Ascending aorta (tissue), 2 donors: ENCODE data around the gene PDSS2. TPM values are rescaled to one million over a fixed set of nuclear protein-coding genes. Genes with fewer than 3 reads are reported as not detected.

Source experiments
- DNase-seq, 2 donors: peaks; one replicate each; pipeline ENCODE4 v3.0.0-alpha.2; 2019; ENCODE audit warnings: low spot score in 2 of 2
- H3K27ac ChIP-seq, 2 donors: fragments of 200-600 bp; sonication (generic); one replicate each; pipeline ENCODE4 v1.5.1; 2016 to 2017; ENCODE audit warnings: mild to moderate bottlenecking in 1 of 2
- H3K27me3 ChIP-seq: fragments of 200-600 bp; sonication (generic); one replicate; pipeline ENCODE4 v1.5.1; 2017
- H3K36me3 ChIP-seq, 2 donors: fragments of 200-600 bp; sonication (generic); one replicate each; pipeline ENCODE4 v1.5.1; 2016
- H3K4me1 ChIP-seq, 2 donors: fragments of 200-600 bp; sonication (generic); one replicate each; pipeline ENCODE4 v1.5.1; 2016 to 2017; ENCODE audit warnings: mild to moderate bottlenecking in 1 of 2
- H3K4me3 ChIP-seq, 2 donors: fragments of 200-600 bp; sonication (generic); one replicate each; pipeline ENCODE4 v1.5.1; 2016 to 2017; ENCODE audit warnings: mild to moderate bottlenecking in 1 of 2
- H3K9me3 ChIP-seq, 2 donors: fragments of 200-600 bp; sonication (generic); one replicate each; pipeline ENCODE4 v1.5.1; 2016
- intact Hi-C: fragments of 100-400 bp; cut with DNase I; formaldehyde crosslinking; loops from one replicate; pipeline ENCODE4 v1.15.1; 2023
- total RNA-seq: library from RNA; depleted of rRNA; stranded (reverse); fragments of >200 nt; gene quantifications from one replicate; pipeline ENCODE4 v1.1.0, GENCODE V29; 2016
- TF ChIP-seq, protein P1 (sequence below), 3 experiments: fragments of 200-600 bp in 2 of 3; fragments of 450-650 bp in 1 of 3; sonication (generic) in 2 of 3; IDR thresholded peaks; one replicate each; pipeline ENCODE4 v1.5.1; 2016 to 2019; ENCODE audit warnings: antibody characterized with exemption in 3 of 3, mild to moderate bottlenecking in 1 of 3, moderate library complexity in 1 of 3

The PDSS2 gene
- total RNA-seq, 1 donor from 2014 or later = 0.85 TPM

DNA sequence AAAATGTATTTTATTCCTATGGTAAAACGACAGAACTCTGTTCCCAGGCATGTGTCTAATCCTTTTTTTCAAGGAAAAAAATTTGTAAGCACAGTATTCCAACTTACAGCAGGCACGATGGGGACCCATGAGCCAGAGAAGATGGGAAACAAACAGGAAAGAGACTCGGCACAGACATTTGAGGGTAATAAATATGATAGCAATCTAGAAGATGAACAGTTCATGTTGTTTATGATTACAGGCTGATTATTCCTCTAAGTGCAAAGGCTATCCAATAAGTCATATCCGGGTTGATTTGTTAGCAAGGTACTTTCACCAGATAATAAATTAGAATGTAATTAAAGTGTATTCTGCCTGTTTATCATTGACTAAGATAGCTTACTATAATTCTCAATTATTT, 43.2 kb downstream of the PDSS2 start:
- Histone ChIP-seq H3K27ac (no peak overlapping the region), H3K36me3 (no peaks in the 10 kb centered on the region), H3K4me1 (peaks cover 0 to 7% of the 10 kb centered on the region in 2 donors), H3K27me3 (no peaks in the 10 kb centered on the region), H3K4me3 (no peak overlapping the region), H3K9me3 (no peaks in the 10 kb centered on the region)
- no peak for DNase-seq
- TF ChIP-seq, protein P1, sequence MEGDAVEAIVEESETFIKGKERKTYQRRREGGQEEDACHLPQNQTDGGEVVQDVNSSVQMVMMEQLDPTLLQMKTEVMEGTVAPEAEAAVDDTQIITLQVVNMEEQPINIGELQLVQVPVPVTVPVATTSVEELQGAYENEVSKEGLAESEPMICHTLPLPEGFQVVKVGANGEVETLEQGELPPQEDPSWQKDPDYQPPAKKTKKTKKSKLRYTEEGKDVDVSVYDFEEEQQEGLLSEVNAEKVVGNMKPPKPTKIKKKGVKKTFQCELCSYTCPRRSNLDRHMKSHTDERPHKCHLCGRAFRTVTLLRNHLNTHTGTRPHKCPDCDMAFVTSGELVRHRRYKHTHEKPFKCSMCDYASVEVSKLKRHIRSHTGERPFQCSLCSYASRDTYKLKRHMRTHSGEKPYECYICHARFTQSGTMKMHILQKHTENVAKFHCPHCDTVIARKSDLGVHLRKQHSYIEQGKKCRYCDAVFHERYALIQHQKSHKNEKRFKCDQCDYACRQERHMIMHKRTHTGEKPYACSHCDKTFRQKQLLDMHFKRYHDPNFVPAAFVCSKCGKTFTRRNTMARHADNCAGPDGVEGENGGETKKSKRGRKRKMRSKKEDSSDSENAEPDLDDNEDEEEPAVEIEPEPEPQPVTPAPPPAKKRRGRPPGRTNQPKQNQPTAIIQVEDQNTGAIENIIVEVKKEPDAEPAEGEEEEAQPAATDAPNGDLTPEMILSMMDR (IDR thresholded peaks at IDR 0.05) = no peak
- intact Hi-C loops = no loop called here

DNA sequence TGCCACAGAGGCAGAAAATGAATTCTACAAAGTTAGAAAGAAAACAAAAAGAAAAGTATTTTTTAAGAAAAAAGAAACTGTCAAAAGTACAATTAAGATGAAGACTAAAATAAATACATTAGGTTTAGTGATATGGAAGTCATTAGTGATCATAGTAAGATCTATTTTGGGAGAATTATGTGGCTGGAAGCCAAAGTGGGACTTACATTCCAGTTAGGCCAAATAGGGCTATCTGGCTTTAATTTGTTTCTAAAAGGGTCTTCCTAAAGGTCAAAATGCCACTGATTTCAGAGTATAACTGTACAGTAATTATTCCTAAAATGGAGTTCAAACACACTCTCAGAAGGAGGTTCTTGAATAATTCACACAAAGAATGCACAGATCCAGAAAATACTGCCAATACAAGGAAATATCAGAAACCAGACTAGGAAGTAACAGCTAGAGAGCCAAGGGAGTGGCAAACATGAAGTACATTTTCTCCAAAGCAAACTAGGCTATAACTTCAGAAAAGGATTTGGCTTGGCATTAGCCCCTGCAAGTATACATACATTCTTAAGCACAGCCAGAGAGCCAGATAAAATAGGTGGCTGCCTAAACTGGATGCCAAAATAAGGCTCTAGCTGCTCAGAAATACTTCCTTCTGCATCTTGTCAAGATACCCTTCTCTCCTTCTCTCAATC, 45.3 kb downstream of the PDSS2 start:
- TF ChIP-seq, protein P1 (IDR thresholded peaks at IDR 0.05) = no peak
- DNase-seq = no peak
- no peak overlapping the region for H3K27ac ChIP-seq
- H3K4me3 ChIP-seq = no peak overlapping the region
- intact Hi-C loops = no loop called here
- H3K27me3 ChIP-seq = no peaks in the 10 kb centered on the region
- no peaks in the 10 kb centered on the region for H3K9me3 ChIP-seq
- peaks cover 0 to 7% of the 10 kb centered on the region in 2 donors for H3K4me1 ChIP-seq
- no peaks in the 10 kb centered on the region for H3K36me3 ChIP-seq

DNA sequence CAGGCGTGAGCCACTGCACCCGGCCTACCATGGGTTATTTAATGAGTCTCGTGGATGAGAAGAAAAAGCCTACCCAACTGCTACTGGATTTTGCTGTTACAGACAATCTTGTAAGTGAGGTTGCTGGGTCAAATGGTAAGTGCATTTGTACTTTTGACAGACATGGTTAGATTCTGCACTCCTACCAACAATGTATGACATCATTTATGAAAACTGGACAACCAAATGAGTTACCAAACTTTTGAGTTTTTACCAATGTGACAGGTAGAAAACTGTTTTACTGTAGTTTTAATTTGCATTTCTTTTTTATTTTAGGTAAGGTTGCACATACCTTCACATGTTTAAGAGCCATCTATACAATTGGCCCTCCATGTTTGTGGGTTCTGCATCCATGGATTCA, 48.2 kb downstream of the PDSS2 start:
- DNase-seq = no peak
- intact Hi-C loops = no loop called here
- H3K27ac ChIP-seq = no peak overlapping the region
- peaks cover 0 to 7% of the 10 kb centered on the region in 2 donors for H3K4me1 ChIP-seq
- no peak overlapping the region for H3K4me3 ChIP-seq
- no peaks in the 10 kb centered on the region for H3K27me3 ChIP-seq
- H3K36me3 ChIP-seq = no peaks in the 10 kb centered on the region
- H3K9me3 ChIP-seq = no peaks in the 10 kb centered on the region
- TF ChIP-seq, protein P1 (IDR thresholded peaks at IDR 0.05) = no peak

DNA sequence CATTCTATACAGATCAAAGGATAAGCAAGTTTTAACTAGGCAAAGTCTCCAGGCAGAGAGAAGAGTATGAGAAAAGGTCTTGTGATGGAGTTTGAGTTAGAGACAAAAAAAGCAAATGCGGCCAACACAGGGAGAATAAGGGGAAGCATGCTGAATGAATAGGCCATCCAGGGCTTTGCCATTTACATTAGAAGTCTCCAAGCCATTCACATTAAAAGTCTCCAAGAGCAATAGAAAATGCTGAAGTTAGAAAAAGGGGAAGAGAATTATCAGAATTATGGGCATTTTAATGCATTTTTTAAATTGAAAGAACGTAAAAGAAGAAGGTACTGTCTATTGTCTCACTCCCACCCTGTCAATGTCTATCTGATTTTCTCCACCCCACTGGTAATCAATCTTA, 49.4 kb downstream of the PDSS2 start:
- TF ChIP-seq, protein P1 (IDR thresholded peaks at IDR 0.05) = no peak
- H3K4me1 ChIP-seq = peaks cover 0 to 7% of the 10 kb centered on the region in 2 donors
- intact Hi-C loops = no loop called here
- no peak overlapping the region for H3K4me3 ChIP-seq
- H3K36me3 ChIP-seq = no peaks in the 10 kb centered on the region
- H3K9me3 ChIP-seq = peaks cover 0 to 2% of the 10 kb centered on the region in 2 donors
- H3K27ac ChIP-seq = no peak overlapping the region
- no peak for DNase-seq
- H3K27me3 ChIP-seq = no peaks in the 10 kb centered on the region

DNA sequence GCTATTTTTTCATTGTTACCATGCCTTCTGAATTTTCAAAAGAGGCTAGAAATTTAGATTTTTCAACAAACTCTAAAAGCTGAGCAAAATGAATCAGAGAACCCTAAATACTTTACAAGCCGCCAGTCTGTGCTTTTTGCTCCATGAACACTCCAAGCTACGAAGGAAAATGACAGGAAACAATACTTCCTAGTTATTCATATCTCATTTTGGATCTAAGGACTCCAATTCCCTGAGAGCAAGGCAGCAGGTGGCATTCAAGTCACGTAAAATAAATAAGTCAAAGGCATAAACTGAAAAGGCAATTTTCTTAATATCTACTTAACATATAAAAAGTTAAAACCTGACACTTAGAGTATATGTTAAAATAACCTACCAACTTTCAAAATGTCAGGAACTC, 50.6 kb downstream of the PDSS2 start:
- Histone ChIP-seq H3K27me3 (no peaks in the 10 kb centered on the region), H3K9me3 (peaks cover 0 to 7% of the 10 kb centered on the region in 2 donors), H3K36me3 (no peaks in the 10 kb centered on the region), H3K4me1 (no peaks in the 10 kb centered on the region), H3K4me3 (no peak overlapping the region), H3K27ac (no peak overlapping the region)
- TF ChIP-seq, protein P1 (IDR thresholded peaks at IDR 0.05) = no peak
- no peak for DNase-seq
- intact Hi-C loops = no loop called here
